Left kidney (tissue), 2 donors: ENCODE results near the gene CRIP1. TPM values are rescaled to one million over a fixed set of nuclear protein-coding genes. Genes with fewer than 3 reads are reported as not detected.

Source experiments
- DNase-seq: peaks from one replicate; pipeline ENCODE4 v3.0.0-alpha.2; 2013
- polyA plus RNA-seq: library from polyadenylated mRNA; unstranded; fragments of 120-200 nt; gene quantifications from one replicate; pipeline ENCODE4 v1.2.1, GENCODE V29; 2013; ENCODE audit not compliant: insufficient read length

Gene CRIP1
- polyA plus RNA-seq, 1 donor: 22.7 TPM

DNA sequence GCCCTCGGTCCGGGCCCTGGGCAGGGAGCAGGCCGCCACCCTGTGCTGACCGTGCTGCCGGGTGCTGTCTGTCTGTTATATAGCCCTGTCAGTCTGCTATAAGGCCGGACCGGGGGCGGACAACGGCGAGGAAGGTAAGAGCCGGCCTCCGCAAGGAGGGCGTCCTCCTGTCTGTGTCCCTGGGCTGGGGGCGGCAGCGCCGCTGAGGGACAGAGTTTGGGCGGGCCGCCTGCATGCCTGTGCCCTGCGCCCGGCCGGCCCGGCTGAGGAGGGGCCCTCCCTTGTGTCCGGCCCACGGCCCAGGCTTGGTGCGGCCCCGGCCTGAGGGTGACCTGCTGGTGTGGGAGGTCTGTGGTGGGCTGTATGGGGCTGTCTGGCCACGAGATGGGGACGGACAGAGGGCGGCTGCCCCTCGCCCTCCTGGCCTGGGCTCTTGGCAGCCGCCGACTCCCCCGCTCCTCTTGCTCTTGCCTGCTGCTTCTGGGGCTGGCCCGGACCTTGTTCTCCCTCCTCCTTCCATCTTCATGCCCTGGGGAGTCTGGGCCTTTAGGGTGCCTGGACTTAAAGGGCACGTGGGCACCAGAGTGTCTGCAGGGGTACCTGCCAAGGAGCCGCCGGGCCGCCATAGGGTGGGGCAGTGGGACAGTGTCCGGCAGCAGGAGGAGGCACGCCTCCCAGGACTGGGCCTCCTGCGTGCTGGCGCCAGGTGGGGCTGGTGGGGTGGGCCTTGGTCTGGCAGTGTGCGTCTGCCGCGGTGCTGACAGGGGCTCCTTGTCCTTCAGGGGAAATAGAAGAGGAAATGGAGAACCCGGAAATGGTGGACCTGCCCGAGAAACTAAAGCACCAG lies 37.2 kb upstream of the CRIP1 start:
- no peak for DNase-seq

DNA sequence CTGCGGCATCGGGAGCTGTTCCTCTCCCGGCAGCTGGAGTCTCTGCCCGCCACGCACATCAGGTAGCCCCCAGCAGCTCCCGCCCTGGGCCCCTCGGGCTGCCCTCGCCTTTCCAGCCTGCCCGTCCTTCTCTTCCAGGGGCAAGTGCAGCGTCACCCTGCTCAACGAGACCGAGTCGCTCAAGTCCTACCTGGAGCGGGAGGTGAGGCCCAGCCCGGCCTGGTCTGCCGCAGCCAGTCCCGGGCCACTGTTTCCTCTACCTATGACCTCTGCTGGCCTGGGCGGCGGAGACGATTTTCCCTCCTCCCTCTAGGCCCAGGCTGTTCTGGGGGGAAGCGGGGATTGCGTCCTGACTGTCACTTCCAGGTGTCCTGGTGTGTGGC lies 36.6 kb upstream of the CRIP1 start:
- no peak for DNase-seq

DNA sequence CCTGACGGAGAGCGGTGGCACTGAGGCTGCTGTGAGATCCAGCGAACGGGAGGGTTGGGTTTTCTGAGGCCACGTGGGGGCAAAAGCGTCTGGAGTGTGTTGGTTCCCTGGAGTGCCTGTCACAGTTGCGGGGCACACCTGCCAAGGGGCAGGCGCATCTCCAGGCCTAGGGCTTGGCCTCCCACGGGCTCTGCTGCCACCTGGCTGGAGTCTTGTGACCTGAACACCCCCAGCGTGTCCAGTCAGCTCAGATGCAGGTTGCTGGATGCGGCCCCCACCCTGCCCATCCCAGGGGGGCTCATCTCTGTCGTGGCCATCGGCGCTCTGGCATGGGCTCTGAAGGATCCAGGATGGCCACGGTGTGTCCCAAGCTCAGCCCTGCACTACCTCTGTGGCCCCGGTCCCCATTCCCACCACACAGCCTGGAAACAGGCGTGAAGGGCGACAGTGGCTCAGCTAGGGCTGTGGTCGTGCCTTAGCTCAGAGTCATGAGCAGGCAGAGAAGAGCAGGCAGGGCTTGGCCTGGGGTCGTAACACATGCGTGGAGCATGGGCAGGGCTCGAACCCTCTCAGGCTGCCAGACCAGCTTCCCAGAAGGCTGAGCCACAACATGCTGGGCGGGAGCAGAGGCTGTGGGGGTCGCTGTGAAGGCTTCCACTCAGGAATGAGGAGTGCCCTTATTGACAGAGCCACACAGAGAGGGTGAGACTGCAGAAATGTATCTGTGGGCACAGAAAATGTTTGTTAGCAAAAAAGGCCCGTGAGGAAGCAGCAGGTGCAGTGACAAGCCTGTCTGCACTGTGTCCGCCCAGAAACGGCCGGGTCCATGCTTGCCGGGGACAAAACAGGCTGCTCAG lies 35.6 kb upstream of the CRIP1 start:
- DNase-seq: no peak

DNA sequence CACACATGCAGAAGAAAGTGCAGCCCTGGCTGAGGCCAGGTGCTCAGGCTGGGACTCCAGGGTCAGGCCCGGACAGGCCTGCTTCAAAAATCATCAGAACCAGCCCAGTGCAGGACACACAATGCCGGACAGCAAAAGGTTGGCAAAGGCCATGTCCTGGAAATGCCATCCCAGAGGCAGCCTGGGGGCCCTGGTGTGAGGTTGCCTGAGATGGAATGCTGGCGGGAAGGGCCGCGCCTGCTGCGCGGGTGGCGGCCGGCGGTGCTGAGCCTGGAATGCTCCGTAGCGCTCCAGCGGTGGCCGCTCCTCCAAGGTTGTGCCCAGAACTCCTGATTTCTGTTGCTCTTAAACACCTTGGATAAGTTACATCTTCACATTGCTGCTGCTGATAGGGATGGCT lies 33.7 kb upstream of the CRIP1 start:
- no peak for DNase-seq

DNA sequence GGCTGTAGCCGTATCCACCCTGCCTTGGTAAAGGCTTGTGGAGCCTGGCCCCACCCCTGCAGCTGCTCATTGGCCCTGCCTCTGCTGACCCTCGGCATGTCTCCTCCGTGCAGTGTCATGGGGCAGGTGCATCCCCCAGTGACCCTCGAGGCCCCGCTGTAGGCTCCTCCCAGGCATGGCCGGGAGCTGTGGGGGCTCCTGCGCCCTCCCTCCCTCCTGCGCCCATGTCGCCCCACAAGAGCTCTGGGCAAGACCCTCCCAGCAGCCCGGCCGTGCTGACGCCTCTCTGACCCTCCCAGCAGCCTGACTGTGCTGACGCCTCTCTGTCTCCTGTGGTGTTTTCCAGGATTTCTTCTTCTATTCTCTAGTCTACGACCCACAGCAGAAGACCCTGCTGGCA lies 32.8 kb upstream of the CRIP1 start:
- DNase-seq: no peak

DNA sequence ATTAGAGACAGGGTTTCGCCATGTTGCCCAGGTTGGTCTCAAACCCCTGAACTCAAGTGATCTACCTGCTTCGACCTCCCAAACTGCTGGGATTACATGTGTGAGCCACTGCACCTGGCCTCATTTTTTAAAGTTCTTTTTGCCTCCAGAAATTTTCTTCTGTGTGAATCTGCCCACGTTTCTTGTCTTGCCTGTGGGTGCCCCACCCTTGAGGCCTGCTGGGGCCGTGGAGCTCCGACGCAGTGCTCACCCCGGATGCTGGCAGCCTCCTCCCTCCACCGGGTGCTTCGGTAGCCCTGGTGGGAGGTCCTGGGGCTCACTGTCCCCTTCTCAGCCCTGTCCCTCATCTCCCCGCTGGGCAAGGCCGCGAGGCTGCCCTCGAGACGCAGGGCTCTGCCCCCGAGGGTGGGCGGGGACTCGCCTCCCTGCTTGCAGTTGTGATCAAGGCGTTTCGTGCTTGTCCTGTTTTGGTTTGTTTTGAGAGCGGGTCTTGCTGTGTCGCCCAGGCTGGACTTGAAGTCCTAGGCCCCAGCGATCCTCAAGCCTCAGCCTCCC lies 31.5 kb upstream of the CRIP1 start:
- no peak for DNase-seq

DNA sequence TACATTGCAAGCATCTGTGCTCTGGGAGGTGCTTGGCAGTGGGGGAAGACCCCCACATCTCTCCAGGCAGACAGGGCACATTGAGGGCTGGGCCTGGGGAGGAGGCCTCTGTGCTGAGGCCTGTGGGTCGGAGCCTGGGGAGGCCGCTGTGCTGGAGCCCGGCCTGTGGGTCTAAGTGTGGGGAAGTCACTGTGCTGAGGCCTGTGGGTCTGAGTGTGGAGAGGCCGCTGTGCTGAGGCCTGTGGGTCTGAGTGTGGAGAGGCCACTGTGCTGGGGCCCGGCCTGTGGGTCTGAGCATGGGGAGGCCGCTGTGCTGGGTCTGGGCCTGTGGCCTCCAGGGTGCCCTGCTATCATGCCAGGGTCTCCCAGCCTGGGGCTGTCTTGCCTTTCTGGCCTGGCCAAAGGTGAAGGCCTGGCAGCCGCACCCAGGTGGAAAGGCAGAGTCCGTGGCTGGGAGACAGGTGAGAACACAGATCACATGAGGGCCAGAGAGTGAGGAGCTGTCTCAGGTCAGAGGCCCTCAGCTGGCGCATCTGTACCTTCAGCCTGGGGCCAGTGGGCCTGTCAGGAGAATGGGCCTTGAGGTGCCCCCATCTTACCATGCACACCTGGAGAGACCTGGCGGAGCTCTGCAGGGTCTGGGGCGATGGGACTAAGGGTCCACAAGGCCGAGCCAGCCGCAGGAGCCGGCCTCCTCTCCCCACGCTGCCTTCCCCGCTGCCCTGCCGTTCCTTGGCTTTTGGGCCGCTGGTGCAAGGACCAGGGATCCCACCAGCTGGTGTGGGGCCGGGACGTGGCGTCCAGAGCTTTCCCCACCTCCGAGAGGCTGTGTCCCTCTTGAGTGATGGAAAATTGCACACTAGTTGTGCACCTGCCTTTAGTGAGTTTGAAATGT lies 30.7 kb upstream of the CRIP1 start:
- DNase-seq: no peak

DNA sequence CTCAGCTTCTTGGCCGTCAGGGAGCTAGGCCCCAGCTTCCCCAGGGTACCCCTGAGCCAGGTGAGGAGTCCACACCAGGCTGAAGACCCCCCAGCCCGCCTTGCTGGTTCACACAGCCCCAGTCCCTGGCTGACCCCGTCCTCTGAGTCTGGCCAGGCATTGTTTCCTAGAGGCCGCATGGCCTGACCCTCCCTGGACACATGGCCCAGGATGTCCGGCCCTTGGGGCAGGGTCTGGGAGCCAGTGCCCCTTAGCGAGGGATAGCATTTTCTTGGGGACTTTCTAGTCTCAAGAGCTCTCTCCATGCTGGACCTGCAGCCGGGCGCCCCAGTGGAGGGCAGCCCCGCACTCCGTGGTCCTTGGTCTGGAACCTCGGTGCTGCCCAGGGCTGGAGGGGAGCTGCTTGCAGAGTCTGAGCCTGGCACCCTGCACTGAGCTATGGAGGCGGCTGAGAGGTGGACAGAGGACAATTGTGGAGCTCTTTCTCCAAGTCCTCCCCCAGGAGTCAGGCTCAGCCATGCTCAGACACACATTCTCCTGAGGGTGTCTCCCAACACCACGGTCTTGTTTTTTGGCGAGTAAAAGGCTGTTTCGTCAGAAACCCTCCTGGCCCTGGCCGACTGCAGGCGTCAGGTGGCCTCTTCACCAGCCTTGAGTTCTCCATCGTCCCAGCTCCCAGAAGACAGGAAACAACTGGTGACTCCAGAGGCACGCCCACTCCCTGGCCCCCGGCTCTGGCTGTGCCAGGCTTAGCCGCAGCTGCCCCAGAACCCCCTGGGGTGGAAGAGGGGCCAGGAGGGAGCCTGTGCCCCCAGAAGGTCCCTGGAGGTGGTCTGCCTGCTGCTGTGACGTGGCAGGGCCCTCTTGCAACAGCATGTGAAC lies 29.7 kb upstream of the CRIP1 start:
- no peak for DNase-seq

DNA sequence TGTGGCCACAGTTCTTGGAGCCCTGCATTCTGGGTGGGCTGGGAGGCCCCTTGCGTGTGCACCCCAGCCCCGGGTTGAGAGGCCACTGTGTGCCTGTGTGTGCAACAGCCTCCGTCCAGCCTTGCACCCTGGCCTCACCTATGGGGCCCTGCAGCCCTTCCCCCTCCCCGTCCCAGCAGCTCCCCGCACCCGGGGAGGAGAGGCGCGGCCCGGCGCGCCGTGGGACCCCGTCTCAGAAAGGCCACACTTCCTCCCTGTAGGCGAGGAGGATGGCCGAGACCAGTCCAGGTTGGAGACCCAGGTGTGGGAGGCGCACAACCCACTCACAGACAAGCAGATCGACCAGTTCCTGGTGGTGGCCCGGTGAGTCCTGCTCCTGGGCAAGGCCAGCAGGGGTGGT lies 28.7 kb upstream of the CRIP1 start:
- DNase-seq: no peak

DNA sequence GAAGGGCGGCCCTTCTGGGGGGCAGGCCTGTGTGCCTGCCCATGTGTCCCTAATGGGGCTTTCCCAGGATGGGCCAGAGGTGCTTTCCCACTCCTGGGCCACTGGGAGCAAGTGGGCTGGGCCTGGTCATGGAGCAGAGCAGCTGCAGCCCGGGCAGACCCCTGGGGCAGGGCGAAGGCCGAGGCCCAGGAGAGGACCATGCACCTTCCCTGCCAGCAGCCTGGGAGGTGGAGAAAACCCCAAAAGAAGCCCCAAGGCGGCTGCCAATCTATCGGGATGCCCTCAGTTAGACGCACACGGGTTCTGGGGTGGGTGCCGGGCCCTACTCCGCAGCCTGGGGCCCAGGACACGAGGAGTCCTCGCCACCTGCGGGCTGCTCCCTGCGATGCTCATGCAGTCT lies 28.1 kb upstream of the CRIP1 start:
- no peak for DNase-seq

DNA sequence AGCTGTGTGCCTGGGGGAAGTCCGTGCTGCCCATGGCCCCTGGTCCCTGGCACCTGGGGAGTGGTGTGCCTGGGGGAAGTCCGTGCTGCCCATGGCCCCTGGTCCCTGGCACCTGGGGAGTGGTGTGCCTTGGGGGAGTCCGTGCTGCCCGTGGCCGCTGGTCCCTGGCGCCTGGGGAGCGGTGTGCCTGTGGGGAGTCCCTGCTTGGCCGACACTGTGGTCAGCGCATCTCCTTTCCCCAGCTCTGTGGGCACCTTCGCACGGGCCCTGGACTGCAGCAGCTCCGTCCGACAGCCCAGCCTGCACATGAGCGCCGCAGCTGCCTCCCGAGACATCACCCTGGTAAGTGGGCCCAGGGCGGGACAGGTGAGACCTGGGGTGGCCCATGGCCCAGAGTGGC lies 26.6 kb upstream of the CRIP1 start:
- no peak for DNase-seq

DNA sequence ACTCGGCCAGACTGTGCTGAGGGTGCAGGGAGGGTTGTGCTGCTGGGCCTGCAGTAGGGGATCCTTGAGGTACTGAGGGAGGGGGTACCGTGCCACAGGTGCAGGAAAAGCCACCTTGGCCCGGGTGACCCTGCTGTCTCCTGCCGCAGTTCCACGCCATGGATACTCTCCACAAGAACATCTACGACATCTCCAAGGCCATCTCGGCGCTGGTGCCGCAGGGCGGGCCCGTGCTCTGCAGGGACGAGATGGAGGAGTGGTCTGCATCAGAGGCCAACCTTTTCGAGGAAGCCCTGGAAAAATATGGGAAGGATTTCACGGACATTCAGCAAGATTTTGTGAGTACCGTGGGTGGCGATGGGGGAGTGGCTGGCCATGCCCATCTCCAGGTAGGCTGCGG lies 26.1 kb upstream of the CRIP1 start:
- DNase-seq: no peak

DNA sequence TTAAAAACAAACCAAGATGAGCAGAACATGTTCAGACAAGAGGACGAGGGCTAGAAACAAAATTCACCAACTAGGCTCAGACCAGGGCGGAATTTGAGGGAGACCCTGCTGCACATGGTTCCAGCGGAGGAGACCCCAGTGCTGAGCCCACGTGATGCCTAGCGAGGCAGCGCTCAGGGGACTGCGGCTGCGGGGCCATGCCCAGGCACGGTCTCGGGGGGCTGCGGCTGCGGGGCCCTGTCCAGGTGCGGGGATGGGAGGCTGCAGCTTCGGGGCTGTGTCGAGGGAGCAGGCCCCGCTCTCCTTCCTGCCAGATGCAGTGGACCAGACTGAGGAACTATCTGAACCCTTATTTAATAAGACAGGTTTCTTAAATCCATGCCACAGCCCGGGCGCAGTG lies 24.8 kb upstream of the CRIP1 start:
- DNase-seq: no peak

DNA sequence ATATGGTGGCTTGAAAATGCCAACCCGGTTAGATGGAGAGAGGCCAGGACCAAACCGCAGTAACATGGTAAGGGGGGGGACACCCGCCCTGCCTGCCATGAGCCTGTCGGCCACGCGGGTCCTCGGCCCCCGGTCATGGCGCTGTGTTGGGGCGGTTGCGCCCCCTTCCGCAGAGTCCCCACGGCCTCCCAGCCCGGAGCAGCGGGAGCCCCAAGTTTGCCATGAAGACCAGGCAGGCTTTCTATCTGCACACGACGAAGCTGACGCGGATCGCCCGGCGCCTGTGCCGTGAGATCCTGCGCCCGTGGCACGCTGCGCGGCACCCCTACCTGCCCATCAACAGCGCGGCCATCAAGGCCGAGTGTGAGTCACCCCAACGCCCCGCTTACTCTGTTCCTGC lies 22.2 kb upstream of the CRIP1 start:
- no peak for DNase-seq

DNA sequence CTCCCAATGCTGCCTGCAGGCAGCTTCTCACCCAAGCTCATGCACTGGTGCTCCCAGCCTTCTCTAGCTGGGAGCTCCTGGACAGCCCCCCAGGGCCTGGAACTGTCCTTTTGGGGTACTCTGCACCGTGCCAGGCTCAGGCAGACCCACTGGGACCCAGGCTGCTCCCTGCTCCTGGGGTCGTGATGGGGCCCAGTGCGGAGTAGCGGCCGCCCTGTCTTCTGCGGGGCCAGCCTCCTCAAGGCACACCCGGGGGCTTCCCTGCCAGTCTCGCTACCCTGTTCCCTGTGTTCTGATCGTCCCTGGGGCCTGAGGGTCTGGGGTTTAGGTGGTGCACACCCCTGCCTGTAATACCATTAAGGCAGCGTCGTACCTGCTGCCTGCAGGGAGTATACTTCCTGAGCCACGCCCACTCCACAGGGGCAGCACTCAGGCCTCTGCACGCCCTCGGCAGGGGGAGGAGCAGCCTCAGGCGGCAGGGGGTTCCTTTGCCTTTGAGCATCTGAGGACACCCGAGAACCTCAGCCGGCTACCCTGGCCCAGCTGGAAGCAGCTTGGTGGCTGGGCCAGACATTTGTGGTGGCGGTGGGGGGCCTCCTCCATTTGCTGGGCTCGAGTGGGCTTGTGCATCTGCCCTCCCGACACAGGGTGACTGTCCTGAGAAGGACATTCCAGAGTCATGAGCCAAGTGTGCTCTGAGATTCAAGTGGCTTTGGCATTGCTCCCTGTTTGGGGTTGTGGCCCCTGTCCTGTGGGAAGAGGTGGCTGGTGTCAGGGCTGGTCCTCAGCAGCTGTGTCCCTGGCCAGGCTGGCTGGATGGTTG lies 21.3 kb upstream of the CRIP1 start:
- no peak for DNase-seq

DNA sequence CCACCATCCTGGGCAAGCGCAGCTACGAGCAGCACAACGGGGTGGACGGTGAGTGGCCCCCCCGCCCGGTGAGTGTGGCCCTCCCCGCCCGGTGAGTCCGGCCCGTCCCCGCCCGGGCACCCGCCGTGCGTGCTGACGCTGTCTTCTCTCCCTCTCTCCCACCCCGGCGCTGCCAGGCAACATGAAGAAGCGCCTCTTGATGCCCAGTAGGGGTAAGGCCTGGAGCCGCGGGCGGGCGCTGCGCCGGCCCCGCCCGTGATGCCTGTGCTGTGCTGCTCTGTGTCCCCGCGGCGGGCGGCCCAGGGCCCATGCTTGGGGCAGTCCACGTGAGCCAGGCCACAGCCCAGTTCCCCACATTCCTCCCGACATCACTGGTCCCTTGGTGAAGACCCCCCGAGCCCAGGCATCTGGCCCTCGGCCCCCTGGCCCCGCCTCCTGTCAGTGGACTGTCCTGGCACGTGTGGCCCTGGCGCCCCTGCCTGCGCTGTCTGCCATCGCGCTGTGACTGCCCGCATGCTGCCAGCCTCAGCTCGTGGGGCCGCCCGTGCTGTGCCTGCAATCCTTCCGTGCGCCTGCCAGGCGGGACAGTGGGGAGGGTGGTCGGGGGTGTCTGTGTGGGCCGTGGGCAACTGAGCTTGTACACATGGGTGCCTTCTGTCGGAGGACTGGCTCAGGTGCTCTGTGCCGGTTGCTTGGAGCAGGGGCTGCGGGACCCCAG lies 20.0 kb upstream of the CRIP1 start:
- DNase-seq: no peak

DNA sequence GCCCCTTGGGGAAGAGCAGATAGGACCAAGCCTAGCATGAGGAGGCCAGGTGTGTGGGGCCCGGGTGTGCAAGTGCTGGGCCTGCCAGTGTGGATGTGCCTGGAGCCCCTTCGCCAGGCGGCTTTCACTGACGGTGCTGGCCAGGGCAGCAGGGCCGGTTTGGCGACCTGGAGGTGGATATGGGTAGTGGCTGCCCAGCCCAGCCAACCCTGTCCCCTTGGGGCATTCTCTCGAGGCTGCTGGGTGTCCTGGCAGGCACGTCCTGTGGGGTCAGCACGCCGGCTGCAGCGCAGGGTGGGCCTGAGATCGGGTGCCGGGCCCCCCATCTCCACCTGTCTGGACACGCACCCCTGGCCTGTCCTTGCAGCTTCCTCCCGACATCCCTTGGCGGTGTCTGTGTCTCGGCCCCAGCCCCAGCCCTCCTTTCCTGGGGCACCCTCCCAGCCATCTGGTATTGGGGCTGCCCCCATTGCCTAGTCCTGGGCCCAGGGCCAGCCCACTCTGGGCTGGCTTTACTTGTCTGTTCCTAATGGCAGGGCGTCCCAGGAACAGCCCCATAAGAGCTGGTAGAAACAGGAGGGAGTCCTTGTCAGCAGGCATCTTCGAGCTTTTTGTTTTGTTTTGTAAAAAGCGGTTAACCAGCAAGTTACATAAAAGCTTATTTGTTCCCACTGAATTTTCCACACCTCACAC lies 19.3 kb upstream of the CRIP1 start:
- DNase-seq: no peak

DNA sequence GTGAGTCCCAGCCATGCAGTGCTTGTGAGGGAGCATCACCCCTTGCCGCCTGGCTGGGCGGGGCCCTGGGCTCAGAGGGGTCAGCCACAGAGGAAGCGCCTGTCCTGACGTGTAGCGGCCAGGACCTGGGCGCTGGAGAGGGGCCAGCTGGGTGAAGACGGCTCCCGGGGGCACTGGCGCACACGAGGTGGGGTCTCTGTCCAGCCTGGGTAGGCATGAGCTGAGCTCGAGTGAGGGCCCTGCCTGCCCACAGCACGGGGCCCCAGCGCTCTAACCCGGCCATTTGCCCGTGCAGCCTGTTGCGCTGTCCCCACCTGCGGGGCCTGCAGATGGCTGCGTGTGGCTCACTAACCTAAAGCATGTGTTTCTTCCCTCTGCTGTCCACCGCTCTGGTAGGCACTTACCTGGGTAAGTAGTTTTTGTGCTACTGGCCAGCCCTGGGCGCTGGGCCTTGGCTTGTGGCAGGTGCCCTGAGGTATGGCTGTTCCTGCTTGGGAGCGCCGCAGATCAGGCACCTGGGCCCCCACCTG lies 18.7 kb upstream of the CRIP1 start:
- no peak for DNase-seq
